K562 (cell line): ENCODE measurements around the gene PIGV. TPM values are rescaled to one million over a fixed set of nuclear protein-coding genes. Genes with fewer than 3 reads are reported as not detected.

ENCODE experiments used
- BRCA1 ChIP-seq, 2 experiments: fragments of 450-650 bp in 1 of 2; sonication (generic) in 1 of 2; formaldehyde crosslinking in 1 of 2; IDR thresholded peaks; 2 replicates each; pipeline versions ENCODE4 v1.5.0 to v1.6.1; 2017 to 2020; ENCODE audit warnings: mild to moderate bottlenecking in 1 of 2, missing genetic modification reagents in 1 of 2
- ETS2 ChIP-seq: IDR thresholded peaks from 2 replicates; pipeline ENCODE4 v1.6.1; 2016; ENCODE audit warnings: borderline replicate concordance, missing genetic modification characterization, mild to moderate bottlenecking, moderate library complexity, missing compliant biosample characterization; ENCODE audit not compliant: poor library complexity, severe bottlenecking
- HNRNPK ChIP-seq: fragments of 200-400 bp; formaldehyde crosslinking; IDR thresholded peaks from one replicate; pipeline ENCODE4 v1.6.1; 2018; ENCODE audit warnings: mild to moderate bottlenecking, low read depth, low read length; ENCODE audit not compliant: poor library complexity, severe bottlenecking
- OTX1 ChIP-seq: fragments of 450-650 bp; formaldehyde crosslinking; IDR thresholded peaks from 2 replicates; pipeline ENCODE4 v1.4.0; 2022; ENCODE audit warnings: mild to moderate bottlenecking
- SP1 ChIP-seq: sonication (generic); formaldehyde crosslinking; IDR thresholded peaks from 2 replicates; pipeline ENCODE4 v1.8.1; 2022; ENCODE audit warnings: mild to moderate bottlenecking, missing genetic modification reagents
- ZKSCAN3 ChIP-seq: fragments of 250-450 bp; sonication (Bioruptor Pico); IDR thresholded peaks from 2 replicates; pipeline ENCODE4 v1.4.0; 2020
- ZNF232 ChIP-seq: sonication (generic); formaldehyde crosslinking; IDR thresholded peaks from 2 replicates; pipeline ENCODE4 v1.8.0; 2022; ENCODE audit warnings: mild to moderate bottlenecking, missing genetic modification reagents
- ZNF586 ChIP-seq: fragments of 450-650 bp; formaldehyde crosslinking; conservative IDR thresholded peaks from 2 replicates; pipeline ENCODE4 v1.4.0; 2020; ENCODE audit warnings: mild to moderate bottlenecking, moderate library complexity
- polyA plus RNA-seq, 8 experiments: library from polyadenylated mRNA; depleted of rRNA in 4 of 8; stranded (reverse) in 5 of 8; unstranded in 3 of 8; fragments of >200 nt; fragmentation: Nextera tagmentation in 2 of 8; fragmentation: Illumina TruSeq in 1 of 8; extraction: Ambion mirVana in 2 of 8; extraction: Trizol in 1 of 8; gene quantifications; 2 replicates each; pipeline versions ENCODE4 v1.2.1 to v1.2.3, GENCODE V29; 2011 to 2014; ENCODE audit warnings: inconsistent platforms in 1 of 8, missing spikeins in 1 of 8
- total RNA-seq, 7 experiments: library from RNA; depleted of rRNA in 6 of 7; stranded (reverse); fragments of >200 nt in 6 of 7; fragmentation: Illumina TruSeq in 2 of 7; extraction: Trizol in 2 of 7; gene quantifications; 2 replicates each; pipeline versions ENCODE4 v1.2.1 to v1.2.3, GENCODE V29; 2011 to 2021; ENCODE audit warnings: low replicate concordance in 1 of 7
- TF ChIP-seq, protein P1 (sequence below): fragments of 250-450 bp; sonication (Bioruptor Pico); IDR thresholded peaks from 2 replicates; pipeline ENCODE4 v1.4.0; 2020; ENCODE audit warnings: mild to moderate bottlenecking, moderate library complexity, borderline replicate concordance
- TF ChIP-seq, protein P2 (sequence below): IDR thresholded peaks from 2 replicates; pipeline ENCODE4 v1.6.1; 2014; ENCODE audit warnings: antibody characterized with exemption
- TF ChIP-seq, protein P3 (sequence below): sonication (generic); formaldehyde crosslinking; IDR thresholded peaks from 2 replicates; pipeline ENCODE4 v1.8.1; 2023; ENCODE audit warnings: mild to moderate bottlenecking, missing genetic modification reagents, moderate library complexity

PIGV gene
- total and polyA plus RNA-seq, 9 of the 15 experiments (the other 6 are each of a cell fraction or from before 2014, with no cell fraction given), result 8.4 to 21.8 (median 11.7) TPM

DNA sequence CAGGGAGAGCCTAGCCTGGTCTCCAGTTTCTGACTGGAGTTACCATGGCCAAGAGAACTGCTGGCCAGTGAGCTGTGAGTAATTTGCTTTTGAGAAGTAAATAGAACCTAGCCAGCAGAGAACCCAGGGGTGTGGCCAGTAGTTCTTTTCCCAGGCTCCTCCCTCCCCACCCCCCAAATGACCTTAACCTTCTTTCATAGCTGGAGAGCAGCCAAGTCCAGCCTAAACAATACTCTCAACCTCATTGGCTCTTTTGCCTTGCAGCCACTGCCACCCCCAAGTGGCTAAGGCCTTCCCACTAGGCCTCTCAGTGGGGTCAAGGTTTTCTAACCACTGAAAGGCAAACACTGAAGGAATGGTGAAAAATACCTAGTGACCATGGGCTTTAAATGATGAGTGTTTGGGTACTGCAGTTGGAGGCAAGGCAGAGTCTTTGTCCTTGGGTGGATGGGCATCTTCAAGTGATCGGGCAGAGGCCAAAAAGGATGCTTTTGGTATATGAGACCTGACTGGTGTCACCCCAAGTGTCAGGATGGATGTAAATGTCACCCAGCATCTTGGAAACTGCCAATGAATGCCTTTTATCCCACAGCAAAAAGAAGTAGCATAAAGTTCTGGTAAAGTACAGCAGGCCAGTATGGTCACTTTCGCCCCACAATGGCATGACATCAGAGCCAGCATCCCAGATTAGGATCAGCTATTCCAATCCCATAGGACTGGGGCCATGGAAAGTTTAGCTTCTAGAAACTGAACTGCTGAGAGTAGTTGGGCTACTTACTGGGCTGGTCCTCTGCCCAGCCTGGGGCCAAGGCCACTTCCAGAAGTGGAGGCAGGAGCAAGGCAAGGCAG is 3.5 kb upstream of the PIGV start (continued):
- TF ChIP-seq, protein P1, sequence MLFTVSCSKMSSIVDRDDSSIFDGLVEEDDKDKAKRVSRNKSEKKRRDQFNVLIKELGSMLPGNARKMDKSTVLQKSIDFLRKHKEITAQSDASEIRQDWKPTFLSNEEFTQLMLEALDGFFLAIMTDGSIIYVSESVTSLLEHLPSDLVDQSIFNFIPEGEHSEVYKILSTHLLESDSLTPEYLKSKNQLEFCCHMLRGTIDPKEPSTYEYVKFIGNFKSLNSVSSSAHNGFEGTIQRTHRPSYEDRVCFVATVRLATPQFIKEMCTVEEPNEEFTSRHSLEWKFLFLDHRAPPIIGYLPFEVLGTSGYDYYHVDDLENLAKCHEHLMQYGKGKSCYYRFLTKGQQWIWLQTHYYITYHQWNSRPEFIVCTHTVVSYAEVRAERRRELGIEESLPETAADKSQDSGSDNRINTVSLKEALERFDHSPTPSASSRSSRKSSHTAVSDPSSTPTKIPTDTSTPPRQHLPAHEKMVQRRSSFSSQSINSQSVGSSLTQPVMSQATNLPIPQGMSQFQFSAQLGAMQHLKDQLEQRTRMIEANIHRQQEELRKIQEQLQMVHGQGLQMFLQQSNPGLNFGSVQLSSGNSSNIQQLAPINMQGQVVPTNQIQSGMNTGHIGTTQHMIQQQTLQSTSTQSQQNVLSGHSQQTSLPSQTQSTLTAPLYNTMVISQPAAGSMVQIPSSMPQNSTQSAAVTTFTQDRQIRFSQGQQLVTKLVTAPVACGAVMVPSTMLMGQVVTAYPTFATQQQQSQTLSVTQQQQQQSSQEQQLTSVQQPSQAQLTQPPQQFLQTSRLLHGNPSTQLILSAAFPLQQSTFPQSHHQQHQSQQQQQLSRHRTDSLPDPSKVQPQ (CRISPR knock-in tag), result no peak
- TF ChIP-seq BRCA1 (IDR thresholded peaks at IDR 0.05) (no peak), BRCA1 (CRISPR knock-in tag; IDR thresholded peaks at IDR 0.05) (no peak), OTX1 (CRISPR knock-in tag) (no peak), ZKSCAN3 (CRISPR knock-in tag) (no peak), HNRNPK (no peak), ZNF586 (no peak), SP1 (peak; percentile 14; the same call in 1 of the 2 replicates), ETS2 (tag) (no peak), ZNF232 (CRISPR knock-in tag) (no peak)
- TF ChIP-seq, protein P2, sequence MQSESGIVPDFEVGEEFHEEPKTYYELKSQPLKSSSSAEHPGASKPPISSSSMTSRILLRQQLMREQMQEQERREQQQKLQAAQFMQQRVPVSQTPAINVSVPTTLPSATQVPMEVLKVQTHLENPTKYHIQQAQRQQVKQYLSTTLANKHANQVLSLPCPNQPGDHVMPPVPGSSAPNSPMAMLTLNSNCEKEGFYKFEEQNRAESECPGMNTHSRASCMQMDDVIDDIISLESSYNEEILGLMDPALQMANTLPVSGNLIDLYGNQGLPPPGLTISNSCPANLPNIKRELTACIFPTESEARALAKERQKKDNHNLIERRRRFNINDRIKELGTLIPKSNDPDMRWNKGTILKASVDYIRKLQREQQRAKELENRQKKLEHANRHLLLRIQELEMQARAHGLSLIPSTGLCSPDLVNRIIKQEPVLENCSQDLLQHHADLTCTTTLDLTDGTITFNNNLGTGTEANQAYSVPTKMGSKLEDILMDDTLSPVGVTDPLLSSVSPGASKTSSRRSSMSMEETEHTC, result no peak
- TF ChIP-seq, protein P3, sequence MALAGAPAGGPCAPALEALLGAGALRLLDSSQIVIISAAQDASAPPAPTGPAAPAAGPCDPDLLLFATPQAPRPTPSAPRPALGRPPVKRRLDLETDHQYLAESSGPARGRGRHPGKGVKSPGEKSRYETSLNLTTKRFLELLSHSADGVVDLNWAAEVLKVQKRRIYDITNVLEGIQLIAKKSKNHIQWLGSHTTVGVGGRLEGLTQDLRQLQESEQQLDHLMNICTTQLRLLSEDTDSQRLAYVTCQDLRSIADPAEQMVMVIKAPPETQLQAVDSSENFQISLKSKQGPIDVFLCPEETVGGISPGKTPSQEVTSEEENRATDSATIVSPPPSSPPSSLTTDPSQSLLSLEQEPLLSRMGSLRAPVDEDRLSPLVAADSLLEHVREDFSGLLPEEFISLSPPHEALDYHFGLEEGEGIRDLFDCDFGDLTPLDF, result no peak
